Right lobe of liver (tissue), 6 donors: Measurements from ENCODE around the gene SEC24B. TPM values are rescaled to one million over a fixed set of nuclear protein-coding genes. Genes with fewer than 3 reads are reported as not detected.
"Not testable (repeated sequence)": the region's sequence is repeated elsewhere in the genome, so short reads cannot be mapped to it uniquely, and the experiment has no call there.

Source experiments
- ATAC-seq, 4 donors: fragments of 200-7000 bp; cut with Tn5 transposase; one replicate each; pipeline ENCODE4 v1.9.1; 2020; ENCODE audit warnings: mild to moderate bottlenecking in 4 of 4, moderate library complexity in 4 of 4
- DNase-seq, 3 donors: peaks; one replicate each; pipeline ENCODE4 v3.0.0-alpha.2; 2020
- H3K27ac ChIP-seq, 3 donors: fragments of 200-600 bp; one replicate each; pipeline ENCODE4 v1.8.0; 2022
- H3K27me3 ChIP-seq, 2 donors: fragments of 200-600 bp; one replicate each; pipeline ENCODE4 v1.8.0; 2022
- H3K36me3 ChIP-seq, 4 donors: fragments of 200-600 bp; sonication (generic) in 1 of 4; one replicate each; pipeline versions ENCODE4 v1.5.1 to v1.8.0; 2017 to 2022; ENCODE audit warnings: control low read depth in 1 of 4
- H3K4me1 ChIP-seq, 4 donors: fragments of 200-600 bp; sonication (generic) in 1 of 4; one replicate each; pipeline versions ENCODE4 v1.5.1 to v1.8.0; 2017 to 2022; ENCODE audit warnings: control low read depth in 1 of 4
- H3K4me3 ChIP-seq, 3 donors: fragments of 200-600 bp; one replicate each; pipeline ENCODE4 v1.8.0; 2022
- H3K9me3 ChIP-seq, 4 donors: fragments of 200-600 bp; sonication (generic) in 1 of 4; one replicate each; pipeline versions ENCODE4 v1.5.1 to v1.8.0; 2017 to 2022; ENCODE audit warnings: control low read depth in 1 of 4
- CTCF ChIP-seq, 4 donors: fragments of 200-600 bp in 3 of 4; fragments of 450-650 bp in 1 of 4; IDR thresholded peaks; one replicate each; pipeline versions ENCODE4 v1.5.1 to v1.8.0; 2016 to 2022; ENCODE audit warnings: antibody characterized with exemption in 4 of 4, mild to moderate bottlenecking in 2 of 4
- POLR2A ChIP-seq: fragments of 450-650 bp; IDR thresholded peaks from one replicate; pipeline ENCODE4 v1.6.1; 2017; ENCODE audit warnings: antibody characterized with exemption, mild to moderate bottlenecking
- WGBS: methylation state at CpG from one replicate; pipeline ENCODE4 v1.1.6; 2018; ENCODE audit warnings: low coverage, low lambda C conversion rate; ENCODE audit not compliant: insufficient coverage; ENCODE audit errors: missing lambda C conversion rate; 5-methylcytosine and 5-hydroxymethylcytosine counted together
- intact Hi-C, 2 donors: fragments of 100-400 bp; cut with DNase I; formaldehyde crosslinking; loops; one replicate each; pipeline versions ENCODE4 v1.11.2 to v1.14.1; 2022
- total RNA-seq, 6 experiments: library from RNA; depleted of rRNA in 2 of 6; stranded (reverse); fragments of >200 nt in 2 of 6; fragmentation: NEBNext Ultra II Directional in 3 of 6; extraction: Animal tissue kit (Norgen Biotek cat#: 25700) in 3 of 6; gene quantifications; one replicate each; pipeline versions ENCODE4 v1.1.0 to v1.2.4, GENCODE V29; 2016 to 2023
- donor health status: DM: no; HTN: yes; CAD: no.
- donor health status: DM: no; HTN: no; CAD: no.
- donor health status: DM: no; HTN: no; CAD: no.
- donor health status: DM: no; HTN: yes; CAD: no.
- donor health status: DM: no; HTN: yes; CAD: no.

SEC24B gene
- total RNA-seq, 6 experiments from 2014 or later: 22.1 to 55.0 (median 27.1) TPM

- Histone ChIP-seq H3K4me1 (no peaks in the 10 kb centered on the region), H3K36me3 (no peaks in the 10 kb centered on the region), H3K9me3 (no peaks in the 10 kb centered on the region), H3K4me3 (no peak overlapping the region), H3K27me3 (no peaks in the 10 kb centered on the region), H3K27ac (no peak overlapping the region)
- WGBS: 52% methylated on average over 6 of the region's 6 CpGs
- no peak for TF ChIP-seq POLR2A
- peak; percentile 37 to 43 (median 40) for TF ChIP-seq CTCF (IDR thresholded peaks at IDR 0.05)
- peak; percentile 48 to 88 (median 78) for ATAC-seq
- intact Hi-C loops: no loop called here
- no peak for DNase-seq
Measured at GRCh38 chr4:109574443-109574850, 140.8 kb downstream of the SEC24B start.

DNA sequence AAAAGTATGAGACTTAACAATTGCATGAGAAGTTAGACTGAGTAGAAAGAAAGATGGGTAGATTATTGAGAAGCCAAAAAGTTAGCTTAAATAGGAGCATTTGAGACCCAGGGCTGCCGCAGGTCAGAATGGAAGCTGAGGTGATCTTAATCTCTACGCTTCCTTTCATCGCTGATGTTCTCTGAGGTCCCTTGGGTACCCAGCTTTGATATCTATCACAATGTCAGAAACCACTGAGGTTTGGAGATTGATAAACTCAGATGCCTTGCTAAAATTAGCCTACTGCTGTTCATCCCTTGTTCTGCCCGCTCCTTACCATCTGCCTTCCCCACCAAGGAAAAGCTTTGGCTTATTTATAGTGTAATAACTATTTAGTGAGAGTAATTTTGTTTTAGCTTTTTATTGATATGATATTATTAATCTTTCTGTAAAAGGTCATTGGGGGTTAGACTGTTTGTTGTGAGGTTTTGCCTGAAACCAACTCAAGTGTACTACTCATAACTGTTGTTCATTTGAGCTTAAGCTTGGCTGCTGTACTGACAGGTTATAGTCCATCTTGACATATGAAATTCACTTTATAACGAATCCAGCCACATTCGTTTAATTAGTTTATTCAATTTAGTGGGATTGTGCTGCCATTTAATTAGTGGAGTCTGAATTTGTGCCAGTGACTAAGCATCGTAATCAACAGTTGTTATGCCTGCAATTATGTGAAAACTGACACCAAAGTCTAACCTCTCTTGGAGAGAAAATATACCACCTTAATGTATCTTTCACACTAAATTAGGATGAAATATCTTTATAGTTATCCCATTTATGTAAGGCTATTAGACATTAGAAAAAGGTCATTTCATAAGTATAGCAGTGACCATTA is 141.6 kb downstream of the SEC24B start:
- no peak overlapping the region for H3K27ac ChIP-seq
- no peaks in the 10 kb centered on the region for H3K4me1 ChIP-seq
- H3K9me3 ChIP-seq: no peaks in the 10 kb centered on the region
- no peak for ATAC-seq
- WGBS: 78% methylated on average over 7 of the region's 7 CpGs
- DNase-seq: no peak
- intact Hi-C loops: no loop called here
- no peak overlapping the region for H3K4me3 ChIP-seq
- no peaks in the 10 kb centered on the region for H3K36me3 ChIP-seq
- TF ChIP-seq POLR2A (no peak), CTCF (IDR thresholded peaks at IDR 0.05) (no peak)
- no peaks in the 10 kb centered on the region for H3K27me3 ChIP-seq

GRCh38 chr4:109576462-109576861 is 142.8 kb downstream of the SEC24B start:
- ATAC-seq: peak in 2 of 4 donors; percentile 47 to 73
- no peak for DNase-seq

DNA sequence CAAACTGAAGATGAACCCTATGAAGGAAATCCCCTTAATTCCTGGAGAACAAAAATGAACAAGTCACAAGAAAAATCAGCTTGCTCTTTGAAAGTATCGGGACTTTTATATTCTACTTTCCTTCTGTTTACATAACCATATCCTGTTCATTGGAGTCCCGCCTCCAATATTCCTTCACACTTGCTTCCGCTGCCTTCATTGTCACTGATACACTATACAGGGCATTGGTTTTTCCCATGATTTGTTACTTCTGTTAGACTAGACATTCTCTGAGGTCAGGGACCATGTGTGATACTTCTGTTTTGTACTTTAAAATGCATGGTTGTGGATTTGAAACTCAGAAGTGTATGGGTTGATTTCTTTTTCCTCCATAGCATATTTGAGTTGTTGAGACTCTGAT is 145.2 kb downstream of the SEC24B start:
- WGBS: 85% methylated on average over 3 of the region's 3 CpGs
- intact Hi-C loops: no loop called here

More at GRCh38 chr4:109576462-109576861, 142.8 kb downstream of the SEC24B start:
- WGBS: 59% methylated on average over 2 of the region's 2 CpGs
- Histone ChIP-seq H3K27ac (no peak overlapping the region), H3K4me3 (no peak overlapping the region), H3K9me3 (no peaks in the 10 kb centered on the region), H3K36me3 (no peaks in the 10 kb centered on the region), H3K4me1 (no peaks in the 10 kb centered on the region), H3K27me3 (no peaks in the 10 kb centered on the region)
- TF ChIP-seq POLR2A (no peak), CTCF (IDR thresholded peaks at IDR 0.05) (no peak)
- intact Hi-C loops: no loop called here

DNA sequence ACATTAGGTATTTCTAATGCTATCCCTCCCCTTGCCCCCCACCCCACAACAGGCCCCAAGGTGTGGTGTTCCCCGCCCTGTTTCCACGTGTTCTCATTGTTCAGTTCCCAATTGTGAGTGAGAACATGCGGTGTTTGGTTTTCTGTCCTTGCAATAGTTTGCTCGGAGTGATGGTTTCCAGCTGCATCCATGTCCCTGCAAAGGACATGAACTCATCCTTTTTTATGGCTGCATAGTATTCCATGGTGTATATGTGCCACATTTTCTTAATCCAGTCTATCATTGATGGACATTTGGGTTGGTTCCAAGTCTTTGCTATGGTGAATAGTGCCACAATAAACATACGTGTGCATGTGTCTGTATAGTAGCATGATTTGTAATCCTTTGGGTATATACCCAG is 146.4 kb downstream of the SEC24B start:
- intact Hi-C loops: not testable (repeated sequence)
- WGBS: 80% methylated on average over 5 of the region's 5 CpGs

More for the DNA sequence above, 145.2 kb downstream of the SEC24B start:
- no peaks in the 10 kb centered on the region for H3K27me3 ChIP-seq
- ATAC-seq (no peak), DNase-seq (no peak)
- no peak overlapping the region for H3K4me3 ChIP-seq
- no peaks in the 10 kb centered on the region for H3K4me1 ChIP-seq
- TF ChIP-seq CTCF (IDR thresholded peaks at IDR 0.05) (no peak), POLR2A (no peak)
- H3K36me3 ChIP-seq: no peaks in the 10 kb centered on the region
- H3K9me3 ChIP-seq: no peaks in the 10 kb centered on the region
- H3K27ac ChIP-seq: no peak overlapping the region

More for the DNA sequence above, 146.4 kb downstream of the SEC24B start:
- not testable (repeated sequence) for H3K9me3 ChIP-seq, DNase-seq, ATAC-seq, H3K36me3 ChIP-seq, H3K4me1 ChIP-seq, H3K4me3 ChIP-seq, H3K27me3 ChIP-seq, H3K27ac ChIP-seq
